ENCODE measurements around the gene ARMS2. TPM values are rescaled to one million over a fixed set of nuclear protein-coding genes. Genes with fewer than 3 reads are reported as not detected.

Gene ARMS2
- total RNA-seq, 1 donor from 2014 or later: not detected

DNA sequence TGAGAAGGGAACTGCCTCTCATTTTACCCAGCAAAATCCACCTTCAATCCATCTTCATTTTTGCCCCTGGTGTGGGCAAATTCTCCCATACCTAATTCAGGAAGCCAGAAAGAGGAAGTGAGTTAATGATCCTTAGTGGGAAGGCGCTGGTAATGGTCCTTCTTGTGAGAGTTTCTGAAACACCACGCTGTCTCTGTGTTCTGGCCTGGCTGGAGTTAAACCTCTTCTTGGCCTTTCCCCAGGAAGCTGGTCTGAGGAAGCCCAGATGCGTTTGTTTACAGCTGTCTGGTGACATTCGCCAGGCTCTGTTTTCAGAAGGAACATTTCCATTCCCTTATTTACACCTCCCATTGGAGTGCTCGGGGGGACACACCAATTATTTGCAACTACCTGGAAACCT, 31.2 kb downstream of the ARMS2 start:
- H2AFZ ChIP-seq (ENCODE audit: low read depth, low read length): no peak overlapping the region
- H3K4me1 ChIP-seq (ENCODE audit: insufficient read depth, low read length): peaks cover 10% of the 10 kb centered on the region
- no peaks in the 10 kb centered on the region for H3K9me3 ChIP-seq (ENCODE audit: insufficient read depth, low read depth, low read length)
- no peak overlapping the region for H3K9ac ChIP-seq (ENCODE audit: low read length)
- Mint-ChIP-seq H3K27ac (ENCODE audit: unreplicated experiment) (no peak overlapping the region), H3K36me3 (ENCODE audit: low read depth, unreplicated experiment) (peaks cover 6% of the 10 kb centered on the region), H3K9me3 (ENCODE audit: unreplicated experiment) (peaks cover 9% of the 10 kb centered on the region), H3K4me1 (ENCODE audit: low read depth, unreplicated experiment) (peaks cover 2% of the 10 kb centered on the region), H3K4me3 (ENCODE audit: unreplicated experiment) (no peak overlapping the region), H3K27me3 (ENCODE audit: low read depth, unreplicated experiment) (peaks cover 8% of the 10 kb centered on the region)
- H3K27me3 ChIP-seq (ENCODE audit: insufficient read depth, low read length): no peaks in the 10 kb centered on the region
- no peak overlapping the region for H3K4me2 ChIP-seq (ENCODE audit: low read length)
- H3K79me2 ChIP-seq (ENCODE audit: insufficient read depth, low read length): no peaks in the 10 kb centered on the region
- no peak overlapping the region for H3K27ac ChIP-seq (ENCODE audit: low read depth, low read length)
- peaks cover 4% of the 10 kb centered on the region for H4K20me1 ChIP-seq (ENCODE audit: insufficient read depth, low read length)
- no peaks in the 10 kb centered on the region for H3K36me3 ChIP-seq (ENCODE audit: insufficient read depth, low read length)
- TF ChIP-seq EZH2 (IDR thresholded peaks at IDR 0.05; ENCODE audit: insufficient read depth, low read length): no peak
- DNase-seq (ENCODE audit: low read depth): no peak
- no peak for FAIRE-seq
- H3K4me3 ChIP-seq (ENCODE audit: insufficient read depth, low read depth, low read length): no peak overlapping the region

GRCh38 chr10:122486406-122487080, 32.1 kb downstream of the ARMS2 start:
- no peak overlapping the region for H3K4me2 ChIP-seq (ENCODE audit: low read length)
- H3K36me3 Mint-ChIP-seq (ENCODE audit: low read depth, unreplicated experiment): peaks cover 5% of the 10 kb centered on the region
- no peak overlapping the region for H3K4me3 Mint-ChIP-seq (ENCODE audit: unreplicated experiment)
- H2AFZ ChIP-seq (ENCODE audit: low read depth, low read length): no peak overlapping the region
- peaks cover 8% of the 10 kb centered on the region for H3K27me3 Mint-ChIP-seq (ENCODE audit: low read depth, unreplicated experiment)
- no peak overlapping the region for H3K27ac Mint-ChIP-seq (ENCODE audit: unreplicated experiment)
- DNase-seq (ENCODE audit: low read depth) (no peak), FAIRE-seq (no peak)
- H3K4me3 ChIP-seq (ENCODE audit: insufficient read depth, low read depth, low read length): no peak overlapping the region
- peaks cover 4% of the 10 kb centered on the region for H4K20me1 ChIP-seq (ENCODE audit: insufficient read depth, low read length)
- H3K27ac ChIP-seq (ENCODE audit: low read depth, low read length): no peak overlapping the region
- no peaks in the 10 kb centered on the region for H3K27me3 ChIP-seq (ENCODE audit: insufficient read depth, low read length)
- no peaks in the 10 kb centered on the region for H3K36me3 ChIP-seq (ENCODE audit: insufficient read depth, low read length)
- TF ChIP-seq, protein P1, sequence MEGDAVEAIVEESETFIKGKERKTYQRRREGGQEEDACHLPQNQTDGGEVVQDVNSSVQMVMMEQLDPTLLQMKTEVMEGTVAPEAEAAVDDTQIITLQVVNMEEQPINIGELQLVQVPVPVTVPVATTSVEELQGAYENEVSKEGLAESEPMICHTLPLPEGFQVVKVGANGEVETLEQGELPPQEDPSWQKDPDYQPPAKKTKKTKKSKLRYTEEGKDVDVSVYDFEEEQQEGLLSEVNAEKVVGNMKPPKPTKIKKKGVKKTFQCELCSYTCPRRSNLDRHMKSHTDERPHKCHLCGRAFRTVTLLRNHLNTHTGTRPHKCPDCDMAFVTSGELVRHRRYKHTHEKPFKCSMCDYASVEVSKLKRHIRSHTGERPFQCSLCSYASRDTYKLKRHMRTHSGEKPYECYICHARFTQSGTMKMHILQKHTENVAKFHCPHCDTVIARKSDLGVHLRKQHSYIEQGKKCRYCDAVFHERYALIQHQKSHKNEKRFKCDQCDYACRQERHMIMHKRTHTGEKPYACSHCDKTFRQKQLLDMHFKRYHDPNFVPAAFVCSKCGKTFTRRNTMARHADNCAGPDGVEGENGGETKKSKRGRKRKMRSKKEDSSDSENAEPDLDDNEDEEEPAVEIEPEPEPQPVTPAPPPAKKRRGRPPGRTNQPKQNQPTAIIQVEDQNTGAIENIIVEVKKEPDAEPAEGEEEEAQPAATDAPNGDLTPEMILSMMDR (IDR thresholded peaks at IDR 0.05; ENCODE audit: insufficient read depth, low read depth, low read length): no peak
- TF ChIP-seq EZH2 (IDR thresholded peaks at IDR 0.05; ENCODE audit: insufficient read depth, low read length): no peak
- no peaks in the 10 kb centered on the region for H3K79me2 ChIP-seq (ENCODE audit: insufficient read depth, low read length)
- no peak overlapping the region for H3K9ac ChIP-seq (ENCODE audit: low read length)
- H3K9me3 ChIP-seq (ENCODE audit: insufficient read depth, low read depth, low read length): no peaks in the 10 kb centered on the region
- peaks cover 8% of the 10 kb centered on the region for H3K4me1 Mint-ChIP-seq (ENCODE audit: low read depth, unreplicated experiment)
- peaks cover 18% of the 10 kb centered on the region for H3K4me1 ChIP-seq (ENCODE audit: insufficient read depth, low read length)
- peaks cover 8% of the 10 kb centered on the region for H3K9me3 Mint-ChIP-seq (ENCODE audit: unreplicated experiment)

GRCh38 chr10:122487174-122487765, 32.8 kb downstream of the ARMS2 start:
- no peak for DNase-seq (ENCODE audit: low read depth)
- no peak overlapping the region for H3K4me3 Mint-ChIP-seq (ENCODE audit: unreplicated experiment)
- H3K4me3 ChIP-seq (ENCODE audit: insufficient read depth, low read depth, low read length): no peak overlapping the region
- H3K4me1 ChIP-seq (ENCODE audit: insufficient read depth, low read length): peaks cover 26% of the 10 kb centered on the region
- H3K36me3 Mint-ChIP-seq (ENCODE audit: low read depth, unreplicated experiment): peaks cover 3% of the 10 kb centered on the region
- no peak overlapping the region for H3K27ac ChIP-seq (ENCODE audit: low read depth, low read length)
- H2AFZ ChIP-seq (ENCODE audit: low read depth, low read length): no peak overlapping the region
- no peaks in the 10 kb centered on the region for H3K27me3 ChIP-seq (ENCODE audit: insufficient read depth, low read length)
- H3K27ac Mint-ChIP-seq (ENCODE audit: unreplicated experiment): no peak overlapping the region
- H3K4me1 Mint-ChIP-seq (ENCODE audit: low read depth, unreplicated experiment): peaks cover 13% of the 10 kb centered on the region
- peaks cover 4% of the 10 kb centered on the region for H4K20me1 ChIP-seq (ENCODE audit: insufficient read depth, low read length)
- peaks cover 4% of the 10 kb centered on the region for H3K9me3 Mint-ChIP-seq (ENCODE audit: unreplicated experiment)
- no peaks in the 10 kb centered on the region for H3K79me2 ChIP-seq (ENCODE audit: insufficient read depth, low read length)
- FAIRE-seq: no peak
- H3K9me3 ChIP-seq (ENCODE audit: insufficient read depth, low read depth, low read length): no peaks in the 10 kb centered on the region
- H3K4me2 ChIP-seq (ENCODE audit: low read length): no peak overlapping the region
- H3K36me3 ChIP-seq (ENCODE audit: insufficient read depth, low read length): no peaks in the 10 kb centered on the region
- no peak overlapping the region for H3K9ac ChIP-seq (ENCODE audit: low read length)
- H3K27me3 Mint-ChIP-seq (ENCODE audit: low read depth, unreplicated experiment): peaks cover 8% of the 10 kb centered on the region
- TF ChIP-seq, protein P1 (IDR thresholded peaks at IDR 0.05; ENCODE audit: insufficient read depth, low read depth, low read length): no peak
- no peak for TF ChIP-seq EZH2 (IDR thresholded peaks at IDR 0.05; ENCODE audit: insufficient read depth, low read length)
